ENCODE measurements around the gene MAP2K1.

Gene MAP2K1

DNA sequence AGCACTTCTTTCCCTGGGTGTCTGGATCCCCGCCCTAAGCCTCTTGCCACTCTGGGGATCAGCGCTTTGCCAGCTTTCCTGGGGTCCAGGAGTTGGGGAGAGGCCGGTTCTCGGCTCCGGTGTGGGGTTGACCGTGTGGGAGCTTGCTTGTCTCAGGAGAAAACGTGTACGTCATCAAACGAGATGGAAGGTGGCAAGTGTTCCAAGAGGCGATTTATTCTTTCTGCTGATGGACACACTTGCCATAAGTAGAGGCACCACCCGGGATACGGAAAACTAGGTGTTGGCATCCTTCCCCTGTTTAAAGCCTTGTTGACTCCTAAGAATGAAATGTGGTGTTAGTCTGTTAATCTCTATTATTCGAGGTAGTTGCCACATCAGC lies 118.7 kb downstream of the MAP2K1 start:
- H3K36me3 Mint-ChIP-seq (ENCODE audit: low read depth): peaks cover 63% of the 10 kb centered on the region
- H3K4me3 Mint-ChIP-seq: peak overlapping the region; percentile 93
- H3K27me3 Mint-ChIP-seq: no peaks in the 10 kb centered on the region
- peak overlapping the region; percentile 99 for H3K27ac Mint-ChIP-seq
- H3K4me1 Mint-ChIP-seq (ENCODE audit: low read depth): peaks cover 55% of the 10 kb centered on the region
- H3K9me3 Mint-ChIP-seq: no peaks in the 10 kb centered on the region

DNA sequence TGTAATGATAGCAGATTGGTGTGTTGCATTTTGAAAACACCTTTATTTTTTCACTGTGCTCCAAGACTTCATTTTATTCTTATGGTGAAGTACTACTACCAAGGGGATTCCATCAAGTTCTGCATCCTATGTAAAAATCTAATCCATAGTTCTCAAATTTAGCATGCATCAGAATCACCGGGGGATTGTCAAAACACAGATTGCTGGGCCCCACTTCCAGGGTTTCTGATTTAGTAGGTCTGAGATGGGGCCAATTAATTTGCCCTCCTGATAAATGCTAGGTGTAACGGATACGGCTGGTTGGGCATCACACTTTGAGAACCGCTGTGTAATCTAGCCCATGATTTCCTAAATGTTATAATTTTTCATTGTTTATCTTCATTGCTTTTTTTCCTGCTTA lies 119.1 kb downstream of the MAP2K1 start:
- H3K4me1 Mint-ChIP-seq (ENCODE audit: low read depth): peaks cover 51% of the 10 kb centered on the region
- H3K27ac Mint-ChIP-seq: peak overlapping the region; percentile 99
- H3K36me3 Mint-ChIP-seq (ENCODE audit: low read depth): peaks cover 63% of the 10 kb centered on the region
- peak overlapping the region; percentile 93 for H3K4me3 Mint-ChIP-seq
- no peaks in the 10 kb centered on the region for H3K27me3 Mint-ChIP-seq
- H3K9me3 Mint-ChIP-seq: no peaks in the 10 kb centered on the region

DNA sequence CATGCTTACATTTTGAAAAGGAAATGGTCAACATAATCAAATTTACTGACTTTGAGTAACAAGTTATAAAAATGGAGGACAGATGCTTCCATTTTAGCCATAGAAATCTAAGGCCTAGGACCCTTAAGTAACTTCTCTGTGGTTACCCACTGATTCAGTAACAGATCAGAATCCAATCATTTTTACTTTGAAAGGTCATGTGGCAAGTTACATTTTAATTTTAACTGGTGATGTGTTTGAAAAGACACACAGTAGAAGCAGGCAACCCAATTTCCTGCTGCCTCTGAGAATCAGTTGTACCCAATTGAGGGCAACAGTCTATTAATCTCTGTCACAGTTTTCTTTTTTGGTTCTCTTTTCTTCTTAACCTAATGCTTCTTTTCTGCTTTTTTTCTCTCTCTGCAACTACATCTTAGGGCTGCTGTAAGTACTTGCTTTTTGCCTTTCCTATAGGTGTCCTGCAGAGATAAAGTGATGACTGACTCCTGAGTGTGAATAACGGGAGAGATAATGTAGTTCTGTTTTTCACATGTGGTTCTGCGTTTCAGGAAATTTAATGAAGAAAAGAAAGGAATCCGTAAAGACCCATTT lies 121.7 kb downstream of the MAP2K1 start:
- Mint-ChIP-seq H3K27me3 (no peaks in the 10 kb centered on the region), H3K9me3 (no peaks in the 10 kb centered on the region), H3K4me3 (no peak overlapping the region), H3K27ac (no peak overlapping the region), H3K36me3 (ENCODE audit: low read depth) (peaks cover 41% of the 10 kb centered on the region), H3K4me1 (ENCODE audit: low read depth) (peaks cover 29% of the 10 kb centered on the region)

DNA sequence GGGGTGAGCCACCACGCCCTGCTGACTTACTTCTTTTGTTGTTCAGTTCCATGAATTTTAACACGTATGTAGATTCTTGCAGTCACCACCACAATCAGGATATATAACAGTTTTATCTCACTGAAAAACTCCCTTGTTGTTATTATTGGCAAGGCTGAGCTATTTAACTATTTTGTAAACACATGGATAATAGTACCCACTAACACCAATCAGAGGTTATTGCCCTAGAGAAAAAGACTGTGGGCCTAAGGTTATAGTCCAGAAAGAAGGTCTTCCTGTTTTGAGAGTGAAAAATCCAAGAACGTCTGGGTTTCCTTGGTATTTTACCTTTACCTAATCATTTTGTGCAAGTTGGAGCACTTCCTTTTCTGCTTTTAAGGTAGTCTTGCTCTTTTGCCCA lies 127.9 kb downstream of the MAP2K1 start:
- Mint-ChIP-seq H3K4me1 (ENCODE audit: low read depth) (no peaks in the 10 kb centered on the region), H3K27me3 (no peaks in the 10 kb centered on the region), H3K4me3 (no peak overlapping the region), H3K36me3 (ENCODE audit: low read depth) (peaks cover 52% of the 10 kb centered on the region), H3K9me3 (no peaks in the 10 kb centered on the region), H3K27ac (no peak overlapping the region)

DNA sequence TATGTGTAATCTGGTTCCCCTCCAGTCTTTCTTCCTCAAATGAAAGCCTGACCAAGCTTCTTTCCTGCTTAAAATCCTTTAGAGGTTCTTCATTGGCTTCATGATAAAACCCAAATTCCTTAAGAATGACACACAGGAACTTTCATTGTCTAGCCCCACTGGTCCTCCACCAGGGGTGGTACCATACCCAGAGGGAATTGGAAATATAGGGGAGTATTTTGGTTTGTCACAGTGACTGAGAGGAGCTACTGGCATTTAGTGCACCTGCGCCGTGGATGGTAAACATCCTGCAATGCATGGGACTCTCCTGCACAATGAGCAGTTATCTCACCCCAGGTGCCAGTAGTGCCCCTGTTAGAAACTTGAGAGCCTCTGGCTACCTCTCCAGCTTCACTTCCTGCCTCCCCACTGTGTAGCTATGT lies 129.2 kb downstream of the MAP2K1 start:
- no peak overlapping the region for H3K27ac Mint-ChIP-seq
- H3K4me1 Mint-ChIP-seq (ENCODE audit: low read depth): no peaks in the 10 kb centered on the region
- H3K27me3 Mint-ChIP-seq: no peaks in the 10 kb centered on the region
- no peak overlapping the region for H3K4me3 Mint-ChIP-seq
- H3K9me3 Mint-ChIP-seq: no peaks in the 10 kb centered on the region
- peaks cover 52% of the 10 kb centered on the region for H3K36me3 Mint-ChIP-seq (ENCODE audit: low read depth)

DNA sequence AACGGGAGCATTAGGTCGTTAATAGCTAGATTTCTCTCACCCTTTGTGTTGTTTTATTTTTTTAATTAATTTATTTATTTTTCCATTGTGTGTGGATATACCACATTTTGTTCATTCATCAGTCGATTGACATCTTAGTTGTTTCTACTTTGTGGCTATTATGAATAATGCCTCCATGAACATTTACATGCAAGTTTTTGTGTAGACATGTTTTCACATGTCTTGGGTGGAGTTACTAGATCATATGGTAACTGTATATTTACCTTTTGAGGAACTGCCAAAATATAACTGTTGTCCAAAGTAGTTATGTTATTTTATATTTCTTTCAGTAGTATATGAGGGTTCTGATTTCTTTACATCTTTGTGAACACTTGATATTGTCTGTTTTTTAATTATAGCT lies 137.2 kb downstream of the MAP2K1 start:
- H3K9me3 Mint-ChIP-seq: no peaks in the 10 kb centered on the region
- H3K4me3 Mint-ChIP-seq: no peak overlapping the region
- peaks cover 69% of the 10 kb centered on the region for H3K36me3 Mint-ChIP-seq (ENCODE audit: low read depth)
- H3K4me1 Mint-ChIP-seq (ENCODE audit: low read depth): no peaks in the 10 kb centered on the region
- H3K27ac Mint-ChIP-seq: no peak overlapping the region
- no peaks in the 10 kb centered on the region for H3K27me3 Mint-ChIP-seq

DNA sequence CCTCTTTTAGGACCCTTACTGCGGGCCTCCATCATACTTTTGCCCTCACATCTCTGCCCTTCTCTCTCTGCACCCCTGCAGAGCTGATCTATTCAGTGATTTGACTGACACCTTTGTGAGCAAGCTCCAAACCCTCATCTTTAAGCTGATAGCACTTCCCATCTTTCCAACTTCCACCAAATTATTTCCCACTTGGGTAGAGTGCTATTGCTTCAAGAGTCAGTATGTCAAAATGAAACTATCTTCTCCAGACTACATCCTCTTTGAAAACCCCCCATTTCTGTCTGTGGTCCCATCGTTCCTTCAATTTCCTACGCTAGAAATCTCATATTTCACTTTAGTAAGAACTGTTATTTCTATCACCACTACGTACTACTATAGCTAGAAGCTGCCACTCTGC lies 138.1 kb downstream of the MAP2K1 start:
- H3K4me3 Mint-ChIP-seq: no peak overlapping the region
- H3K36me3 Mint-ChIP-seq (ENCODE audit: low read depth): peaks cover 74% of the 10 kb centered on the region
- no peaks in the 10 kb centered on the region for H3K27me3 Mint-ChIP-seq
- H3K4me1 Mint-ChIP-seq (ENCODE audit: low read depth): no peaks in the 10 kb centered on the region
- H3K9me3 Mint-ChIP-seq: no peaks in the 10 kb centered on the region
- no peak overlapping the region for H3K27ac Mint-ChIP-seq

DNA sequence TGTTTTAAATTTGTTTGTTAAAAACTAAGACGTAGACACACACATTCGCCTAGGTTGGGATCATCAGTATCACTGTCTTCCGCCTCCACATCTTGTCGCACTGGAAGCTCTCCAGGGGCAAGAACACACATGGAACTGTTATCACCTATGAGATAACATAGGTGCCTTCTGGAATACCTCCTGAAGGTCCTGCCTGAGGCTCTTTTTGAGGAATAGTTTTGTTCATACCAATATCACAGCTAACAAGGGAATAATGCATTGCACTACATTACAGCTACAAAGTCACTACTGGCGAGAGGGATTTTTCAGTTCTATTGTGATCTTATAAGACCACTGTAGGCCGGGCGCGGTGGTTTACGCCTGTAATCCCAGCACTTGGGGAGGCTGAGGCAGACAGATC lies 148.3 kb downstream of the MAP2K1 start:
- no peaks in the 10 kb centered on the region for H3K4me1 Mint-ChIP-seq (ENCODE audit: low read depth)
- peaks cover 64% of the 10 kb centered on the region for H3K36me3 Mint-ChIP-seq (ENCODE audit: low read depth)
- no peak overlapping the region for H3K27ac Mint-ChIP-seq
- no peak overlapping the region for H3K4me3 Mint-ChIP-seq
- no peaks in the 10 kb centered on the region for H3K27me3 Mint-ChIP-seq
- H3K9me3 Mint-ChIP-seq: no peaks in the 10 kb centered on the region

Measured in stimulated activated naive CD8-positive, alpha-beta T cell treated with anti-CD3 and anti-CD28 coated beads, Interleukin-15, Interleukin-2, amounts not matched to agents 100 ng/mL and 50 ng/mL, for 24 hours (primary cell).